Myometrial cell (primary cell): Measurements from ENCODE around the gene CCNL1. TPM values are rescaled to one million over a fixed set of nuclear protein-coding genes. Genes with fewer than 3 reads are reported as not detected.

Source experiments
- total RNA-seq: library from RNA; depleted of rRNA; stranded (reverse); fragments of >200 nt; gene quantifications from 2 replicates; pipeline ENCODE4 v1.2.3, GENCODE V29; 2015

The CCNL1 gene
- 27.4 and 32.1 TPM in 2 replicates for total RNA-seq

DNA sequence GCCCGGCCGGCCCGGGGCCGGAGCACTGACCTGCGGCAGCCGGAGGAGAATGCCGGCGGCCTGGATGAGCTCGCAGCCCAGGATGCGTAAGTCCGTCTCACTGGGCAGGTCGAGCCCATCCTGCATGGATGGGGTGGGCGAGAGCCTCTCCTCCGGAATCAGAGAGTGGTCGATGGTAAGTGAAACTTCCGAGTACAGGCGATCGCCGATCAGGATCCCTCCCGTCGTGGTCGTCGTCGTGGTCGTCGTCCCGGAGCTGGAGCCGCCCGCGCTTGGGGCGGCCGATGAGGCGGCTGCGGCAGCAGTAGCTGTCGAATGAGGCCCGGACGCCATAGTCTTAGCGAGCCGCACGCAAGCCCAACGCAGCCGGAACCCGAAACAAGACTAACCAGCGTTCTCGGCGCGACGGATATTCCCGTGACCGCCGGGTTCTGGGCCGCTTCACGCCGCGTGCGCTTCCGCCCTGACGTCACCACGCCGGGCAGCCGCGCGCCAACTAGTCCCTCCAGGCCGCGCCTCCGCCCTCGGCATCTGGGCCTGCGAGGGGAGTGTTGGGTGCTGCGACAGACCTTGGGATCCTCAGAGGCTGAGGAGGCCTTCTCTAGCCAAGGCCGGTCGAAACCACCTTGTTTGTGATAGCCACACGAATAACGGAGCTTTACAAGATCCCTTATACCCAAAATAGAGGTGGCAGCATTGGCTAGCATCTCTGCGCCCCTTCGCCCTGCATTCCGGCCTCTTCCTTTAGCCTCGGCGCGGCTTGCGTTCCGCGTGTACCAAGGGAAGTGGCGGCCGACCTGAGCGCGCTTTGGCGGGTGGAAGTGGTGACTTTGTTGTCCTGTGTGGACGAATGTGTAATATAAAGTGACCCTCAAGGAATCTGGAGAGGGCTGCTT is at the start of gene CCNL1:
Gene CCNL1 (minus strand): TSS at position 386 of the 896 bp plus-strand sequence. CDS start 53 bp downstream, at position 333.

